Neuronal stem cell (in vitro differentiated cells): ENCODE measurements around the gene CCDC70.

Experiments
- DNase-seq: peaks from one replicate; pipeline ENCODE4 v3.0.0-alpha.2; 2013; ENCODE audit warnings: low spot score
- H2AFZ ChIP-seq: one replicate; pipeline ENCODE4 v1.6.1; 2013; ENCODE audit warnings: mild to moderate bottlenecking, low read length, inconsistent platforms
- H2AK5ac ChIP-seq: 2 replicates; pipeline ENCODE4 v1.6.1; 2013; ENCODE audit warnings: low read depth, mild to moderate bottlenecking, inconsistent platforms, low read length, moderate library complexity, mixed read lengths
- H2BK120ac ChIP-seq: 2 replicates; pipeline ENCODE4 v1.6.1; 2013; ENCODE audit warnings: low read depth, mild to moderate bottlenecking, inconsistent platforms, low read length, moderate library complexity, mixed read lengths
- H2BK12ac ChIP-seq: one replicate; pipeline ENCODE4 v1.6.1; 2013; ENCODE audit warnings: low read length, inconsistent platforms
- H2BK15ac ChIP-seq: 2 replicates; pipeline ENCODE4 v1.6.1; 2013; ENCODE audit warnings: mild to moderate bottlenecking, low read length, inconsistent platforms, mixed read lengths
- H2BK5ac ChIP-seq: one replicate; pipeline ENCODE4 v1.6.1; 2013; ENCODE audit warnings: inconsistent platforms, mild to moderate bottlenecking, low read length, moderate library complexity
- H3K14ac ChIP-seq: one replicate; pipeline ENCODE4 v1.6.1; 2013; ENCODE audit warnings: low read length, inconsistent platforms
- H3K18ac ChIP-seq: 2 replicates; pipeline ENCODE4 v1.6.1; 2013; ENCODE audit warnings: low read length, inconsistent platforms
- H3K23ac ChIP-seq: 2 replicates; pipeline ENCODE4 v1.6.1; 2013; ENCODE audit warnings: low read depth, mild to moderate bottlenecking, mixed read lengths, low read length, inconsistent platforms; ENCODE audit not compliant: poor library complexity
- H3K27ac ChIP-seq: replicated peaks from 3 replicates; pipeline ENCODE4 v1.5.1; 2013; ENCODE audit warnings: low read length, inconsistent platforms
- H3K27me3 ChIP-seq, 3 experiments: 2 replicates each; pipeline ENCODE4 v1.6.1; 2013; ENCODE audit warnings: low read length in 3 of 3, mild to moderate bottlenecking in 2 of 3, inconsistent platforms in 1 of 3, low read depth in 1 of 3, mixed read lengths in 1 of 3, moderate library complexity in 1 of 3; ENCODE audit not compliant: control insufficient read depth in 3 of 3, insufficient read depth in 3 of 3
- H3K36me3 ChIP-seq, 2 donors: replicated peaks in 1 of 2; 2 replicates each; pipeline ENCODE4 v1.6.1; 2013; ENCODE audit warnings: low read length in 2 of 2; ENCODE audit not compliant: control insufficient read depth in 2 of 2, insufficient read depth in 2 of 2
- H3K4ac ChIP-seq: 2 replicates; pipeline ENCODE4 v1.6.1; 2013; ENCODE audit warnings: inconsistent platforms, mild to moderate bottlenecking, low read length, moderate library complexity
- H3K4me1 ChIP-seq, 2 donors: 1 replicate in 1 of 2; 2 replicates in 1 of 2; pipeline ENCODE4 v1.6.1; 2013; ENCODE audit warnings: low read length in 2 of 2, low read depth in 1 of 2; ENCODE audit not compliant: control insufficient read depth in 2 of 2, insufficient read depth in 1 of 2
- H3K4me2 ChIP-seq: one replicate; pipeline ENCODE4 v1.6.1; 2013; ENCODE audit warnings: mild to moderate bottlenecking, low read length, inconsistent platforms; ENCODE audit not compliant: insufficient read depth, poor library complexity, severe bottlenecking
- H3K4me3 ChIP-seq, 2 donors: 2 replicates each; pipeline ENCODE4 v1.5.1; 2013; ENCODE audit warnings: low read length in 2 of 2, mild to moderate bottlenecking in 2 of 2, inconsistent platforms in 1 of 2, moderate library complexity in 1 of 2
- H3K79me1 ChIP-seq: one replicate; pipeline ENCODE4 v1.6.1; 2013; ENCODE audit warnings: low read depth, mild to moderate bottlenecking, inconsistent platforms, low read length, moderate library complexity
- H3K9ac ChIP-seq: one replicate; pipeline ENCODE4 v1.6.1; 2013; ENCODE audit warnings: mild to moderate bottlenecking, low read depth, low read length, inconsistent platforms; ENCODE audit not compliant: poor library complexity
- H3K9me3 ChIP-seq, 2 donors: replicated peaks in 1 of 2; 2 replicates each; pipeline versions ENCODE3 to v1.6.1; 2013; ENCODE audit warnings: low read length in 2 of 2, mild to moderate bottlenecking in 2 of 2, inconsistent platforms in 1 of 2, low read depth in 1 of 2, mixed read lengths in 1 of 2, moderate library complexity in 1 of 2; ENCODE audit not compliant: control insufficient read depth in 2 of 2, insufficient read depth in 1 of 2
- H4K8ac ChIP-seq: one replicate; pipeline ENCODE4 v1.6.1; 2013; ENCODE audit warnings: low read depth, mild to moderate bottlenecking, inconsistent platforms, low read length, moderate library complexity
- H4K91ac ChIP-seq: one replicate; pipeline ENCODE4 v1.6.1; 2013; ENCODE audit warnings: low read length, low read depth, mild to moderate bottlenecking, inconsistent platforms; ENCODE audit not compliant: poor library complexity
- WGBS, 2 donors: extraction: QIAGEN DNeasy Blood & Tissue Kit; methylation state at CpG; one replicate each; pipeline ENCODE4 v1.1.7; 2013; ENCODE audit warnings: missing lambda C conversion rate in 2 of 2, mixed read lengths in 1 of 2; ENCODE audit not compliant: insufficient read length in 2 of 2, insufficient replicate concordance in 1 of 2; ENCODE audit errors: extremely low coverage in 2 of 2; 5-methylcytosine and 5-hydroxymethylcytosine counted together

CCDC70 gene

GRCh38 chr13:51865838-51866237 is 4.1 kb downstream of the CCDC70 start:
- no peak overlapping the region for H3K18ac ChIP-seq
- H3K14ac ChIP-seq = no peak overlapping the region
- H3K4ac ChIP-seq = no peak overlapping the region
- no peak overlapping the region for H2BK120ac ChIP-seq
- DNase-seq = no peak
- H4K8ac ChIP-seq = no peak overlapping the region
- WGBS, 2 donors = no CpG with 5 or more reads among the region's 7 CpGs
- no peaks in the 10 kb centered on the region for H3K9me3 ChIP-seq
- no peak overlapping the region for H4K91ac ChIP-seq
- H3K9ac ChIP-seq = no peak overlapping the region
- peaks cover 0 to 3% of the 10 kb centered on the region in 2 donors for H3K4me1 ChIP-seq
- no peak overlapping the region for H2AK5ac ChIP-seq
- no peak overlapping the region for H3K4me3 ChIP-seq
- H3K4me2 ChIP-seq = no peak overlapping the region
- H3K27me3 ChIP-seq = peaks cover 0 to 18% (median 0%) of the 10 kb centered on the region in 3 experiments
- H2BK15ac ChIP-seq = no peak overlapping the region
- no peaks in the 10 kb centered on the region for H3K79me1 ChIP-seq
- H3K27ac ChIP-seq = no peak overlapping the region
- no peak overlapping the region for H3K23ac ChIP-seq
- no peak overlapping the region for H2BK12ac ChIP-seq
- no peaks in the 10 kb centered on the region for H3K36me3 ChIP-seq
- no peak overlapping the region for H2BK5ac ChIP-seq
- H2AFZ ChIP-seq = no peak overlapping the region

- Histone ChIP-seq H2AFZ (no peak overlapping the region), H3K14ac (no peak overlapping the region), H2BK120ac (no peak overlapping the region), H3K79me1 (no peaks in the 10 kb centered on the region), H2BK12ac (no peak overlapping the region), H2BK15ac (no peak overlapping the region), H3K36me3 (no peaks in the 10 kb centered on the region), H3K9ac (no peak overlapping the region), H3K18ac (no peak overlapping the region), H4K8ac (no peak overlapping the region), H3K4me1 (no peaks in the 10 kb centered on the region), H3K4ac (no peak overlapping the region), H4K91ac (no peak overlapping the region), H3K9me3 (no peaks in the 10 kb centered on the region), H3K27me3 (peaks cover 0 to 18% (median 0%) of the 10 kb centered on the region in 3 experiments), H3K4me2 (no peak overlapping the region), H2BK5ac (no peak overlapping the region), H3K23ac (no peak overlapping the region), H3K27ac (no peak overlapping the region), H2AK5ac (no peak overlapping the region), H3K4me3 (no peak overlapping the region)
- no peak for DNase-seq
- no CpG with 5 or more reads among the region's 4 CpGs for WGBS, 2 donors
These were observed 5.3 kb downstream of the CCDC70 start for GRCh38 chr13:51867062-51867461.

DNA sequence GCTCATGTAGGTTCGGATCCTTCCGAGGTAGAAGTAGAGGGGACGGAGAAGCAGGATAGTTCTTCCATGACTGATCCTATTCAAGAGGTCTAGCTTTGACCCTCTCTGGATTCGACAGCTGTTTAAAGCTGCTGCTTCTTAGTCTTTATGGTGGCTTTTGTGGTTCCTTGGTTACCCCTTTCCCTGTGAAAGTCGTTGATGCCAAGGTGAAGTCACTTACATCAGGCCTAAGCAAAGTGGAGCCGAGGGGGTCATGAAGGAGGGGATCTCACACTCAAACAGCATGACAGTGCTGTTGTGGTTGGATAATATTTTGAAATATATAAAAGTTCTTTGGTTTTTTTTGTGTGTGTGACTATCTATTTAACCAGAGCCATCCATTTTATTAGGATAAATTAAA is 8.1 kb downstream of the CCDC70 start:
- no peak overlapping the region for H3K27ac ChIP-seq
- H4K8ac ChIP-seq = no peak overlapping the region
- H3K9ac ChIP-seq = no peak overlapping the region
- no peak overlapping the region for H3K18ac ChIP-seq
- H2AFZ ChIP-seq = no peak overlapping the region
- no peaks in the 10 kb centered on the region for H3K79me1 ChIP-seq
- no peak overlapping the region for H3K23ac ChIP-seq
- H3K27me3 ChIP-seq = peaks cover 0 to 37% (median 0%) of the 10 kb centered on the region in 3 experiments
- no peak overlapping the region for H2AK5ac ChIP-seq
- DNase-seq = no peak
- no peak overlapping the region for H3K14ac ChIP-seq
- WGBS, 2 donors = no CpG with 5 or more reads among the region's 6 CpGs
- H2BK120ac ChIP-seq = no peak overlapping the region
- H3K4me3 ChIP-seq = no peak overlapping the region
- H3K36me3 ChIP-seq = no peaks in the 10 kb centered on the region
- no peak overlapping the region for H2BK5ac ChIP-seq
- H3K4ac ChIP-seq = no peak overlapping the region
- H2BK12ac ChIP-seq = no peak overlapping the region
- H3K4me1 ChIP-seq = peaks cover 3 to 11% of the 10 kb centered on the region in 2 donors
- no peak overlapping the region for H2BK15ac ChIP-seq
- H3K9me3 ChIP-seq = peaks cover 0 to 3% of the 10 kb centered on the region in 2 donors
- H4K91ac ChIP-seq = no peak overlapping the region
- H3K4me2 ChIP-seq = no peak overlapping the region

DNA sequence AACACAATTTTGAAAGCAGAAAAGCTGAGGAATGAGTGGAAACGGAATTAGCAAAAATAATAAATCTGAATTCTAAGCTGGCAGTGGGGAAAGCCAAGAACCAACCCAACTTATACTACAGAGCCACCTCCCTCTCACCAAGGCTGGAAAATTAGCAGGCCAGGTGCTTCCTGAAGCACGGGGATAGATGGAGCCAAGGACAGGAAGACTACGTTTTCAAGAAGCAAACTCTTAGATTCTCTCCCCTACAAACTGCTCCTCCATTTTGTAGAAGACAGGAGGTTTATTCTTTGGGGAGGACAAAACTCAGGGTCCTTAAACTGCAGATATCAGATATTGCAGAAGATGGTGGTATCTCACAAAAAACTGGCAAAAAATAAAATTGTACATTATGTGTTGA is 8.8 kb downstream of the CCDC70 start:
- Histone ChIP-seq H3K18ac (no peak overlapping the region), H2BK5ac (no peak overlapping the region), H4K8ac (no peak overlapping the region), H2AK5ac (no peak overlapping the region), H2BK15ac (no peak overlapping the region), H3K9me3 (peaks cover 0 to 3% of the 10 kb centered on the region in 2 donors), H3K79me1 (no peaks in the 10 kb centered on the region), H3K27me3 (peaks cover 0 to 44% (median 0%) of the 10 kb centered on the region in 3 experiments), H3K23ac (no peak overlapping the region), H3K4me3 (no peak overlapping the region), H2BK12ac (no peak overlapping the region), H2BK120ac (no peak overlapping the region), H3K4me2 (no peak overlapping the region), H3K4me1 (peaks cover 3 to 13% of the 10 kb centered on the region in 2 donors), H3K9ac (no peak overlapping the region), H3K27ac (no peak overlapping the region), H3K4ac (no peak overlapping the region), H3K14ac (no peak overlapping the region), H2AFZ (no peak overlapping the region), H3K36me3 (no peaks in the 10 kb centered on the region), H4K91ac (no peak overlapping the region)
- WGBS, 2 donors = no CpG with 5 or more reads among the region's 3 CpGs
- DNase-seq = no peak
